Activated CD4-positive, alpha-beta T cell treated with anti-CD3 and anti-CD28 coated beads for 4 hours (primary cell): Measurements from ENCODE around the gene ADAM22.

Experiments used
- DNase-seq, 2 donors: peaks; one replicate each; pipeline ENCODE4 v3.0.0-alpha.2; 2020

The ADAM22 gene

GRCh38 chr7:87961754-87962153 is 27.7 kb downstream of the ADAM22 start:
- no peak for DNase-seq

GRCh38 chr7:87966271-87966670 is 32.2 kb downstream of the ADAM22 start:
- no peak for DNase-seq

GRCh38 chr7:87968021-87968420 is 34.0 kb downstream of the ADAM22 start:
- DNase-seq = no peak

GRCh38 chr7:87982116-87982515 is 48.1 kb downstream of the ADAM22 start:
- DNase-seq = no peak

- DNase-seq = no peak
These were observed 50.0 kb downstream of the ADAM22 start for GRCh38 chr7:87984088-87984487.

GRCh38 chr7:87993269-87993668 is 59.2 kb downstream of the ADAM22 start:
- no peak for DNase-seq

- DNase-seq = no peak
These were observed 65.2 kb downstream of the ADAM22 start for GRCh38 chr7:87999261-87999660.

GRCh38 chr7:88001744-88002530 is 67.9 kb downstream of the ADAM22 start:
- no peak for DNase-seq

GRCh38 chr7:88002617-88003016 is 68.6 kb downstream of the ADAM22 start:
- DNase-seq = no peak

- no peak for DNase-seq
These were observed 69.5 kb downstream of the ADAM22 start for GRCh38 chr7:88003581-88003980.

- DNase-seq = no peak
These were observed 71.1 kb downstream of the ADAM22 start for GRCh38 chr7:88005191-88005590.

- DNase-seq = no peak
These were observed 75.6 kb downstream of the ADAM22 start for GRCh38 chr7:88009651-88010050.

- no peak for DNase-seq
These were observed 78.0 kb downstream of the ADAM22 start for GRCh38 chr7:88012086-88012485.

GRCh38 chr7:88013981-88014380 is 79.9 kb downstream of the ADAM22 start:
- no peak for DNase-seq

- no peak for DNase-seq
These were observed 80.5 kb downstream of the ADAM22 start for GRCh38 chr7:88014581-88014980.

GRCh38 chr7:88015309-88015708 is 81.3 kb downstream of the ADAM22 start:
- no peak for DNase-seq

- DNase-seq = no peak
These were observed 84.5 kb downstream of the ADAM22 start for GRCh38 chr7:88018501-88018900.

GRCh38 chr7:88020953-88021665 is 87.1 kb downstream of the ADAM22 start:
- no peak for DNase-seq

- no peak for DNase-seq
These were observed 93.7 kb downstream of the ADAM22 start for GRCh38 chr7:88027724-88028123.

- no peak for DNase-seq
These were observed 100.1 kb downstream of the ADAM22 start for GRCh38 chr7:88034083-88034695.

GRCh38 chr7:88037050-88037449 is 103.0 kb downstream of the ADAM22 start:
- no peak for DNase-seq

- no peak for DNase-seq
These were observed 106.6 kb downstream of the ADAM22 start for GRCh38 chr7:88040694-88041093.

GRCh38 chr7:88041583-88041982 is 107.5 kb downstream of the ADAM22 start:
- DNase-seq = no peak

- DNase-seq = no peak
These were observed 108.1 kb downstream of the ADAM22 start for GRCh38 chr7:88042157-88042556.
